ENCODE results near the gene SLC35D2.

Gene SLC35D2

GRCh38 chr9:96388144-96388543 is 4.6 kb upstream of the SLC35D2 start:
- no peak overlapping the region for H3K4me3 ChIP-seq (ENCODE audit: control insufficient read depth, low read depth, low read length)
- no peak for TF ChIP-seq CTCF (conservative IDR thresholded peaks at IDR 0.05; ENCODE audit: control insufficient read depth, insufficient read depth, low read depth, low read length)

GRCh38 chr9:96386157-96386556 is 2.6 kb upstream of the SLC35D2 start:
- TF ChIP-seq CTCF (conservative IDR thresholded peaks at IDR 0.05; ENCODE audit: control insufficient read depth, insufficient read depth, low read depth, low read length), result no peak
- H3K4me3 ChIP-seq (ENCODE audit: control insufficient read depth, low read depth, low read length), result no peak overlapping the region
- no peak for DNase-seq (ENCODE audit: low read depth)

More at GRCh38 chr9:96388144-96388543, 4.6 kb upstream of the SLC35D2 start:
- DNase-seq (ENCODE audit: low read depth), result no peak

- H3K4me3 ChIP-seq (ENCODE audit: control insufficient read depth, low read depth, low read length), result peak overlapping the region; percentile 66
- no peak for DNase-seq (ENCODE audit: low read depth)
- no peak for TF ChIP-seq CTCF (conservative IDR thresholded peaks at IDR 0.05; ENCODE audit: control insufficient read depth, insufficient read depth, low read depth, low read length)
Observed at GRCh38 chr9:96382839-96383164, 709 bp downstream of the SLC35D2 start.

- TF ChIP-seq CTCF (conservative IDR thresholded peaks at IDR 0.05; ENCODE audit: control insufficient read depth, insufficient read depth, low read depth, low read length), result no peak
- DNase-seq (ENCODE audit: low read depth), result peak; percentile 63
- H3K4me3 ChIP-seq (ENCODE audit: control insufficient read depth, low read depth, low read length), result no peak overlapping the region
Observed at GRCh38 chr9:96382175-96382574, 1.3 kb downstream of the SLC35D2 start.

- TF ChIP-seq CTCF (conservative IDR thresholded peaks at IDR 0.05; ENCODE audit: control insufficient read depth, insufficient read depth, low read depth, low read length), result no peak
- H3K4me3 ChIP-seq (ENCODE audit: control insufficient read depth, low read depth, low read length), result no peak overlapping the region
- DNase-seq (ENCODE audit: low read depth), result no peak
Observed at GRCh38 chr9:96381696-96382095, 1.8 kb downstream of the SLC35D2 start.

- no peak for DNase-seq (ENCODE audit: low read depth)
- TF ChIP-seq CTCF (conservative IDR thresholded peaks at IDR 0.05; ENCODE audit: control insufficient read depth, insufficient read depth, low read depth, low read length), result no peak
- no peak overlapping the region for H3K4me3 ChIP-seq (ENCODE audit: control insufficient read depth, low read depth, low read length)
Observed at GRCh38 chr9:96381125-96381524, 2.4 kb downstream of the SLC35D2 start.

- TF ChIP-seq CTCF (conservative IDR thresholded peaks at IDR 0.05; ENCODE audit: control insufficient read depth, insufficient read depth, low read depth, low read length), result no peak
- DNase-seq (ENCODE audit: low read depth), result no peak
- H3K4me3 ChIP-seq (ENCODE audit: control insufficient read depth, low read depth, low read length), result no peak overlapping the region
Observed at GRCh38 chr9:96379461-96379860, 4.0 kb downstream of the SLC35D2 start.
